Loucy (cell line): ENCODE data around the gene EVI5.

Experiments used
- CTCF ChIP-seq: fragments of 200-600 bp; sonication (generic); conservative IDR thresholded peaks from 2 replicates; pipeline ENCODE4 v1.5.1; 2014; ENCODE audit warnings: mild to moderate bottlenecking, antibody characterized with exemption, low read length
- EZH2phosphoT487 ChIP-seq: fragments of 200-600 bp; IDR thresholded peaks from 2 replicates; pipeline ENCODE4 v1.6.1; 2018; ENCODE audit warnings: antibody characterized with exemption, mild to moderate bottlenecking, moderate library complexity, borderline replicate concordance

GRCh38 chr1:92476071-92476631 lies 308.8 kb downstream of the EVI5 start:
- TF ChIP-seq CTCF = no peak
- no peak for TF ChIP-seq EZH2phosphoT487
